GM04503 (cell line): ENCODE measurements around the gene NKD1.
"Not testable (repeated sequence)": the region's sequence is repeated elsewhere in the genome, so short reads cannot be mapped to it uniquely, and the experiment has no call there.

ENCODE experiments used
- DNase-seq: peaks from one replicate; pipeline ENCODE4 v3.0.0-alpha.2; 2012; ENCODE audit warnings: low read depth

The NKD1 gene

DNA sequence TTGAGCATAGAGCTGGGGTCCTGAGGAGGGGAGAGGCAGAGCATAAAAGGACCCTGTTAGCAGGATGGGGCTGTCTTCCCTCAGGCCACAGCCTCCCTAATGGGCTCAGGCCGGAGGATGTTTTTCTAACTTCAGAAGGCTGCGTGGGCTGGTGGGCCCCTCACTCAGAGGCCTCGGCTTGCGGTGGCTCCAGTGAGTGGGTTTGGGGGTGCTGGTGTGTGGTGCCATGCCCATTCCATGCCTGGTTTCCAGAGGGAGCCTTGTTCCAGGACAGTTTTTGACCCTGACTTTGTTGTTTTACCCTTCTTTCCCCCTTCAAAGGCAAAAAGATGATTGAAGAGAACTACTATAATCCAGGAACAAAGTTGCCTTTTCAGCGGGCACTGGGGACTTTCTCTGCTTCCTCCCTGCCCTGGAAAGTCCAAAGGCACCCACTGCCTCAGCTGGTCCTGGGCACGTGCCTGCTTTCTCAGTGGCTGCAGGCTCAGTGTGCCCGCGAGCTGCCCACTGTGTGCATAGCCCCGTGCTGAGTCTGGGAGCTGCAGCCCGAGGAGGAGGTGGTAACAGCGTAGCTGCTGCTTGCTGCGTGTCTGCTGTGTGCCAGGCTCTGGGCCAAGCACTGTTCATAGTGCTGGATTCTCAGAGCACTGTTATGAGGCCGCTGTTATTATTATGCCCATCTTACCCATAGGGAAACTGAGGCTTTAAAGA, 11.8 kb downstream of the NKD1 start:
- no peak for DNase-seq

DNA sequence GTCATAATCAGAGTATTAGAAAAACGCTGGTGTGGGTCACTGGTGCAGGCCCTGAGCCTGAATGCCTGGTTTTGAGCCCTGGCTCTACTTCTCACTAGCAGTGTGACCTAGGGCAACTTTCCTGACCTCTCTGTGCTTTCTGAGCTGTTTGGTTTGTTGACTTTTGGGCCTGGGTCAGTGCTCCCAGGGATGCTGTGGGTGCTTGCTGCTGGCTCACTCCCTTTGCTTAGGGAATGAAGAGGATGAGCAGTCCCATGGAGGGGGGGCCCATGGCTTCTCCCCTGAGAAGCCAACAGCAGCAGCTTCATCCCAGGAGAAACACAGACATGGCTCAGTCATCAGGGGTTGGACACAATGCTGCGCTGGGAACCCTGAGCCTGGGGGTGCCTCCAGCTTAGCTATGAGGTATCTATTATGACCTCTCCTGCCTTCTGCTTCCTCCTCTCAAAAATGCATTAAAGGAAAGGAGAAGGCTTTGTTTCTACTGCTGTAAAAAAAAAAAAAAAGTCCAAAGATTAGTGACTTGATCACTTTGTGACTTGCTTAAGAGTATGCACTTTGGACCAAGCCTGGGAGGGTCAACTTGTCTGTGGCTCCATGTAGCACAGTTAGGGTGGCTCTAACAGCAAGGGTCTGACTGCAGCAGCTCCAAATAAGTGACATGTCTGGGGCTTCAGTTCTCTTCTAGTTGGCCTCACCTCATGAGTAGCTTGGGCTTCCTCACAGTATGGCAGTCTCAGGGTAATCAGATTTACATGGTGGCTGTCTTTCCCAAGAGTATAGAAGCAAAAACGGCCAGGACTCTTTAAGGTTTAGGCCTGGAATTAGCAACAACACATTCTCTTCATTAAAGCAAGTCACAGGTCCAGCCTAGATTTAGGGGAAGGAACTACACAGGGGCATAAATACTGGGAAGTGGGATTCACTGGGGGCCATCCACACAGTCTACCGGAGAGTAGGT, 13.0 kb downstream of the NKD1 start:
- DNase-seq: no peak

GRCh38 chr16:50562657-50563056, 14.5 kb downstream of the NKD1 start:
- DNase-seq: no peak

GRCh38 chr16:50563989-50564388, 15.8 kb downstream of the NKD1 start:
- DNase-seq: no peak

GRCh38 chr16:50565428-50565827, 17.2 kb downstream of the NKD1 start:
- DNase-seq: no peak

DNA sequence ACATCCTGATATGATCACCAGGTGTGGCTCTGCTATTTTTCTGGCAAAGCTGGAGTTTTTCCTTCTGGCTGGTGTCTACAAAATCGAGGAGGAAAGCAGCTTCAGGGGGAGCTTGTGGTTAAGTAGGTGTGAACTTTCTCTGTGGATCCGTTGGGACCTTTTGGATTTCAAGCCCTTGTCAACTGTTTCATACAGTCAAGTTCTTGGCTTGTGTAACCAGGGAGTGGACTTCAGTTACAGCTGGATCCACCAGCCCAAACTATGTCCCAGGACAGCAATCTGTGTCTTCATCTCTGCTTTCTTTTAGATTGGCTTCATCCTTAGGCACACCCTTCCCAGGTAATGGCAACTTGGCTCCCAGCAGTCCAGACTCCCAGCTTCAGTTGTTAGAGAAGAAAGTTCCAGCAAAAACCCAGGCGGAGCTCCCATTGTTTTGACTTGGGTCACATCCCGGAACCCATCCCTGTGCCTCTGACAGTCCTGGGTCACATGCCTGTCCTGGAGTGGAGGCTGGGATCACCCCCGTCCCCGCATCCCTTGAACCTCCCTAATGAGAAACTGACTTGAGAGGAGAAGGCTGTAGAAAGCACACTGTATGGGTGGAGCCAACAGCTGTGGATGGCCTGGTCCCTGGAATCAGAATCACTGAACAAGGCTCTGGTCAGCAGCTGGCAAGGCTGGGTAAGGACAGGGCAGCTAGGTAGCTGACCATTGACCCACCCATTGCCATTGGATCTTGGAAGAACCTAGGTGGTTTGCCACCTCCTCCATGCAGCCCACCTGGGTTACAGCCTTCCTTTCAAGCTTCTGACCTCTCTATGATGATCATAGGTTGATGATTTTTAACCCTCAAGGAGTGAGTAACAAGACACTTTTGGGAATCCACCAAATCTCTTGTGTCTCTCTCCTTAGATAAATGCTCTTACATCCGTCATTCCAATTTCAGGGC, 18.1 kb downstream of the NKD1 start:
- no peak for DNase-seq

DNA sequence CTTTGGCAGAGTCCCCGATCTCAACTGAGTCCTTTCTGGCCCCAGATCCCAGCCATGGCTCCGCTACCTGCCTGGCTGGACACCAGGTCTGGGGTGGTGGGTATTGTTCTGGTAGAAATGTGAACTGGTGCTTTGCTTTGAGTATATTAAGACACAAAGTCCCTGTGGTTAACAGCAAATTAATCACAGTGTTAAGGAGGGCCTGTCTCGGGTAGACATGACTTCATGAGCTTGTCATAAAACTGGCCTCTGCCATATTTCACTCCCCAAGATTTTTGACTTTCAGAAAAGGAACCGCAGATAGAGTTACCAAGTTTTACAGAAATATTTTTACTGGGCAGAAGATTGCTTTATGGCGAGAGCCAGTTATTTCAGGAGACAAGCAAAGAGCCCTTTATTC, 19.5 kb downstream of the NKD1 start:
- DNase-seq: no peak

DNA sequence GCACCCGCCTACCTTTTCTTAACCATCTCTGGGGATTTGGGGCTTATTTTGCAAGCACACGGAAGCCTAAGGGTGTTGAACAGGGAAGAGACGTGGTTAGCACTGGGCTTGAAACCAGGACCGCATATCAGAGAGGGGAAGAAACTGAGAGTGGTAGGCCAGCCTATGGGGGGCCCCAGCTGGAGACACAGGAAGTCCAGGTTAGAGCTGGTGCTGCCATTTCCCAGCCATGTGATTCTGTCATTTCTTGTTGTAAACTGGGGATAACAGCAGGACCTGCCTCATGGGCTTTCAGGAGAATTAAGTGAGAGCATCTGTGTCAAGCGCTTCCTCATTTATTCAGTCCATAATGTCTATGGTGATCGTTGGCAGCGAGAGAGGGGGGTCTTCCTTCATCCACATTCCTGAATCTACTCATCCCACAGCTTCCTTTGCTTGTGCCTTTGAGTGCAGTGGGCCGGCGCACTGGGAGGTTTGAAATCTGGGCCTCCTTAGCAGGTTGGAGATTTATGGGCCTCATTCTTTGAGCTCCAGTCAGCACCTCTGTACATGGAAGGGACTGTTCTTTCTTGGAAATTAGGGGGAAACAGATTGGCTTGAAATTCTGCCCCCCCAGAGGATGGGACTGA, 20.1 kb downstream of the NKD1 start:
- no peak for DNase-seq

- DNase-seq: no peak
Measured at GRCh38 chr16:50570354-50570753, 22.2 kb downstream of the NKD1 start.

DNA sequence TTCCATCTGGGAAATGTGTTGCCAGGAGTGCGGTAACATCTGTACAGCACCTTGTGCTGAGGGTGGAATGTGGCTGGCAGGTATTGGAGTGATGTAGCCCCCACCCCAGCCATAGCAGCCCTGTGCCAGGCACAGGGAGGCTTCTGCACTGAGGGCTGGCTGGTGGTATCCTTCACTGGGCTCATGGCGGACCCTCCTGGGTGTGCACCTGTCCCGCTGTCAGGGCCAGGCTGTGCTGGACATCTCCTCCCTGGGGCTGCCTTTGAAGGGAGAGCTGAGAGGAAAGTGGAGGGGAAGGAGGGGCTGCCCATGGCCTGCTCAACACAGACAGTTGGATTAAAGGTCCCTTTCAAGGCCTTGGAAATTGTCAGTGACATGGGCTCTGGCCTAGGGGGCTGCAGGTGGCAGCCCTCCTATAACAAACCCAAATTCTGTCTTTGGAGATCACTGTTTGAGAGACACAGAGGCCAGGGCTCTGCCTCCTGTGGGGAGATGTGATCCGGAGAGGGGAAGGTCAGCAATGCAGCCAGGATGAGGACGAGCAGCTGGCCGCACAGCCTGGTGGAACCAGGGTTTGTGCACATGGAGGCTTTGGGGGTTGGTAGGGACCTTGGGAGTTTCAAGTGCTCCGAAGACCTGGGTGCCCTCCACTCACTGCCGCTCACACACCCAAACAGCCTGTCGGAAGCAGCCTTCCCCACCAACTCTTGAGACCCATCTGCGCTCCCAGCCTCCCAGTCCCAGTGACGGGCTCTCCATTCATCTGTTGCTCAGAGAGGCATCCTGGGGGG, 22.8 kb downstream of the NKD1 start:
- DNase-seq: no peak

GRCh38 chr16:50571786-50572185, 23.6 kb downstream of the NKD1 start:
- DNase-seq: no peak

- DNase-seq: no peak
Measured at GRCh38 chr16:50572700-50573099, 24.5 kb downstream of the NKD1 start.

DNA sequence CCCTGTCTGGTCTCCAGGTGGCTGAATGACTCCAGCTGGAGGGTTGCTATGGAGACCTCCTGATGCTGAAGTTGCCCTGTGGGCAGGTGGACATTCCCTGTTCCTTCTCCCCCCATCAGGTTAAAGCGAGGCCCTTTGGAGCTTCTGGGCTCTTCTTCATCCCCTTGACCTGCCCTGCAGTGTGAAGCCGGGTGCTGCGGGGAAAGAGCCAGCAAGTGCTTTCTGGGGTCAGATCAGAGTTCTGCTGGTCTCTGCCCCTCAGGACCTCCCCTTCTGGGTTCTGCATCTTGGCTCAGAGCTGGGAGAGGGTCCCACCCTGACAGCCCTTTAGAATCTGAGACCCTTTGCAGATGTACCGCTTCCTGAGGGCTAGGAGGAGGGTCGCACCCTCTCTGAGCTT, 25.1 kb downstream of the NKD1 start:
- no peak for DNase-seq

DNA sequence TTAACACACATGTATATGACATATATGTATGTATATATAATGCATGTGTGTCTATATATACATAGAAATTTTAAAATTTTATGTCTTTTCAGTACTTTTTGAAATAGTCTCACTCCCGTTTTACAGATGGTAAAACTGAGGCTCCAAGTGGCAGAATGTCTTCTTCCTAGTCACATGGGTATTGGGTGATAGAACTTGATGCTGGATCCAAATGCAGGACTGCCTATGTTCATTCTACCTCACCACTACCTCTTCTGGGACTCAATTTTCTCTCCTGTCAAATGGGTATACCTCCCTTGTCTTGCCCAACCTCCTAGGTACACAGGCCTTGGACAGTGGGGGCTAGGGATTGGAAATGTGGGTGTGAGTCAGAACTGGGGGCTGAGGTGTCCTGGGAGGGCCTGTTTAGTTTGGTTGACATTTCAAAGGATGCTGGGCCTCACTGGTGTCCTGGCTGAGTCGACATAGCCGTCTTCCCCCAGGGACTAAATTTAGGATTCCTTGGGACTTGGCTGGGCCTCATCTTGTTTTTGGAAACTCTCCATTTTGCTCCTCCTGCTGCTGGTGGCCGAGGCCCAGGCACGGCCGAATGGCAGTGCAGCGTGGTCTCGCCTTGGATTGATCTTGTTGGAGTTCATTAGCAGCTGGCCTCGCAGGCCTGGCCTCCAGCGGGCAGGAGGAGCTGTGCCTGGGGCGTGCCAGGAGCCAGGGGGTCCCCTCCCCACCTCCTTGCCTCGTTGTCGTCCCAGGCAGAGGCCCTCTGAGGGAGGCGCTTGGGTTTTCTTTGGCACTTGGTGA, 25.9 kb downstream of the NKD1 start:
- no peak for DNase-seq

DNA sequence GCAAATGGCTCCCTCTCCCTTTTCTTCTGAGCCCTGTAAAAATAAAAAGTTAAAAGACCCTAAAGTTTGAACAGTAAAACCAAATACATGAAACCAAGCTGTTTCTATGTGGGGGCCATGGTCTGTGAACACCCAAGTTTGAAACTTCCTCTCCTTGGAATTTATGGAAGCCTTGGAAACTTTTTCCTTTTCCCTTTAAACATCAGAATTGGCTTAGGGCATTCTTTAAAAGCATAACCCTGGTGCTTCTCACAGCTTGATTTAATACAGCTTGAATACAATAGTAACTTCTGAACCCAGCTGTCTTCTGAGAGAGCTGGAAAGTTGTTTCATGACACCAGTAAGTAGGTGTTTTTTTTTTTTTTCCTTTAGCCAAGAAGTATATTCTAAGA, 26.5 kb downstream of the NKD1 start:
- DNase-seq: no peak

- no peak for DNase-seq
Measured at GRCh38 chr16:50575743-50576142, 27.5 kb downstream of the NKD1 start.

DNA sequence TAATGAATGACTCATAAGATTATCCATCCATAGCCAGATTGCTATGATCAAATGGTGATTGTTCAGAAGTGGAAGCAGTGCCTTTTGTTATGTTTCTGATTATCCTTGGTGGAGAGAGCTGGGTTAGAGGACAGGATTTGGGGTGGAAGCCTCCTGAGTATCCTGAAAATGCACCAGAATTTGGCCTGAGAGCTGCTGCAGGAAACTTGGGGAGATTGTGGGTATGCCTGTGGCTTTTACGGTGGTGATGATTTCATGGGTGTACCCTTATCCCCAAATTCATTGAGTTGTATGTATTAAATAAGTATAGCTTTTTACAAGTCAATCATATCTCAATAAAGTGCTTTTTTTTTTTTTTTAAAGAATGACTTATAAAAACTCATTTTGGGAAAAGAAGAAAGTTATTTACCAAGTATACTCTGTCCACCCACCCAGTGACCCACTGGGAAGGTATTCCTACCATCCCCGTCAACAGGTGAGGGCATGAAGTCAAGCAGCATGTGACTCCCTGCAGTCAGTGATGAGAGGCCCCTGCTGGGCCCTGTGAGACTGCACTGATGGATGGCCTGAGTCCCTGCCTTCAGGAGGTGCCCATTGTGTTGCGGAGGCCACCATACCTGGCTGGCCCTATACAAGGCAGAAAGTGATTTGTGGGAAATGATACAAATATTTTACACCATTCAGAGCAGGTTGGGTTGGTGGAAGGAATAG, 28.4 kb downstream of the NKD1 start:
- DNase-seq: no peak

DNA sequence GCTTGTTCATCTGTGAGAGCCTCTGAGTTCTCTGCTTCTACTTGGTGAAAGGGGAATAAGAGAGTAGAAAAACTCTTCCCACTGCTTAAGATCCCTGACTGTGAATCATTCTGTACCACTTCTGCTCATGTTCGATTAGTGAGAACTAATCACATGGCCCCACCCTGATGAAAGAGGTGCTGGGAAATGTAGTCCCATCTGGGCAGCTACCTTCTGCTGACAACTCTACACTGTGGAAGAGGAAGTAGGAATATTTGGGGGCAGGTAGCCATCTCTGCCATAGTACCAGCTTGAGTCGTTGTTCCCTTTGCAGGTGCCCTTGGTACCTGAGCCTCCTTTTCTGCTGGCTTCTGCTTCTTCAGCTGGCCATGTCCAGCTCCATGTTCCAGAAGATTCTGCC, 29.9 kb downstream of the NKD1 start:
- no peak for DNase-seq

GRCh38 chr16:50579373-50579772, 31.2 kb downstream of the NKD1 start:
- not testable (repeated sequence) for DNase-seq
